Body of pancreas (tissue), 4 donors: ENCODE data around the gene NME8.

Source experiments
- CTCF ChIP-seq, 7 experiments: fragments of 450-650 bp in 4 of 7; fragments of 200-600 bp in 3 of 7; sonication (generic) in 3 of 7; IDR thresholded peaks; one replicate each; pipeline ENCODE4 v1.5.1; 2016 to 2019; ENCODE audit warnings: antibody characterized with exemption in 7 of 7
- POLR2A ChIP-seq, 3 donors: fragments of 450-650 bp; IDR thresholded peaks; one replicate each; pipeline ENCODE4 v1.6.1; 2016; ENCODE audit warnings: antibody characterized with exemption in 3 of 3, mild to moderate bottlenecking in 2 of 3

GRCh38 chr7:37833818-37834146 is 14.6 kb upstream of the NME8 start:
- TF ChIP-seq CTCF (IDR thresholded peaks at IDR 0.05) (no peak), POLR2A (IDR thresholded peaks at IDR 0.05) (no peak)
